WTC11 (cell line): ENCODE data around the gene SHROOM3. TPM values are rescaled to one million over a fixed set of nuclear protein-coding genes. Genes with fewer than 3 reads are reported as not detected.

Experiments used
- ATAC-seq: fragments of 200-7000 bp; cut with Tn5 transposase; 2 replicates; pipeline ENCODE4 v1.10.0; 2021; ENCODE audit warnings: mild to moderate bottlenecking, moderate library complexity
- CTCF ChIA-PET: fragments of 300-600 bp; sonication (Branson Sonifier 250); formaldehyde crosslinking; loops from one replicate; lab custom pipeline; 2021; ENCODE audit warnings: antibody characterized with exemption; lab: Charles Lee
- POLR2A ChIA-PET: fragments of 350-600 bp; sonication (Branson Sonifier 250); formaldehyde crosslinking; loops from one replicate; lab custom pipeline; 2021; ENCODE audit warnings: antibody characterized with exemption; lab: Charles Lee
- DNase-seq: peaks from one replicate; pipeline ENCODE4 v3.0.0; 2021; ENCODE audit warnings: low spot score
- H3K27ac Mint-ChIP-seq: 2 replicates; pipeline ENCODE4 v1.8.0; 2021; ENCODE audit warnings: mixed read lengths
- H3K27me3 Mint-ChIP-seq: 2 replicates; pipeline ENCODE4 v1.8.0; 2021; ENCODE audit warnings: low read depth, mild to moderate bottlenecking, moderate library complexity, mixed read lengths
- H3K36me3 Mint-ChIP-seq: 2 replicates; pipeline ENCODE4 v1.8.0; 2021; ENCODE audit warnings: mixed read lengths
- H3K4me1 Mint-ChIP-seq: 2 replicates; pipeline ENCODE4 v1.8.0; 2022; ENCODE audit warnings: mixed read lengths
- H3K4me3 Mint-ChIP-seq: 2 replicates; pipeline ENCODE4 v1.8.0; 2021; ENCODE audit warnings: mild to moderate bottlenecking, moderate library complexity, mixed read lengths
- H3K9me3 Mint-ChIP-seq: 2 replicates; pipeline ENCODE4 v1.8.0; 2021; ENCODE audit warnings: mixed read lengths
- CDX4 ChIP-seq: fragments of 250-450 bp; sonication (Bioruptor Pico); IDR thresholded peaks from 2 replicates; pipeline ENCODE4 v1.9.0; 2021; ENCODE audit warnings: moderate library complexity, mild to moderate bottlenecking, inconsistent platforms, borderline replicate concordance
- CREB1 ChIP-seq: sonication (generic); formaldehyde crosslinking; IDR thresholded peaks from 2 replicates; pipeline ENCODE4 v1.8.0; 2023; ENCODE audit warnings: mild to moderate bottlenecking, missing genetic modification reagents
- CTCF ChIP-seq: fragments of 200-600 bp; IDR thresholded peaks from 2 replicates; pipeline ENCODE4 v1.8.0; 2022; ENCODE audit warnings: antibody characterized with exemption
- ESRRA ChIP-seq: sonication (generic); formaldehyde crosslinking; IDR thresholded peaks from 2 replicates; pipeline ENCODE4 v1.8.1; 2022; ENCODE audit warnings: mild to moderate bottlenecking, missing genetic modification reagents, borderline replicate concordance
- FOXK1 ChIP-seq: sonication (generic); formaldehyde crosslinking; IDR thresholded peaks from 2 replicates; pipeline ENCODE4 v1.8.0; 2022; ENCODE audit warnings: mild to moderate bottlenecking, moderate library complexity, missing genetic modification reagents
- FOXP1 ChIP-seq: sonication (generic); formaldehyde crosslinking; IDR thresholded peaks from 2 replicates; pipeline ENCODE4 v1.8.0; 2022; ENCODE audit warnings: missing genetic modification reagents, mild to moderate bottlenecking, moderate library complexity, borderline replicate concordance
- GABPB1 ChIP-seq: sonication (generic); formaldehyde crosslinking; IDR thresholded peaks from 2 replicates; pipeline ENCODE4 v1.8.1; 2023; ENCODE audit warnings: mild to moderate bottlenecking, missing genetic modification reagents
- GTF2I ChIP-seq: fragments of 250-450 bp; sonication (Bioruptor Pico); conservative IDR thresholded peaks from 2 replicates; pipeline ENCODE4 v1.4.0; 2021; ENCODE audit warnings: mild to moderate bottlenecking
- IRF2 ChIP-seq: sonication (generic); formaldehyde crosslinking; IDR thresholded peaks from 2 replicates; pipeline ENCODE4 v1.8.0; 2022; ENCODE audit warnings: low read depth, missing genetic modification reagents, borderline replicate concordance
- MAX ChIP-seq: sonication (generic); formaldehyde crosslinking; IDR thresholded peaks from 2 replicates; pipeline ENCODE4 v1.8.0; 2022; ENCODE audit warnings: mild to moderate bottlenecking, missing genetic modification reagents
- NFE2L1 ChIP-seq: sonication (generic); formaldehyde crosslinking; IDR thresholded peaks from 2 replicates; pipeline ENCODE4 v1.8.1; 2023; ENCODE audit warnings: missing genetic modification reagents
- NR3C1 ChIP-seq: sonication (generic); formaldehyde crosslinking; conservative IDR thresholded peaks from 2 replicates; pipeline ENCODE4 v1.8.1; 2023; ENCODE audit warnings: low read depth, mild to moderate bottlenecking, missing genetic modification reagents
- PRRX2 ChIP-seq: fragments of 250-450 bp; sonication (Bioruptor Pico); IDR thresholded peaks from 2 replicates; pipeline ENCODE4 v1.8.0; 2021; ENCODE audit warnings: mild to moderate bottlenecking
- RORB ChIP-seq: fragments of 250-450 bp; sonication (Bioruptor Pico); IDR thresholded peaks from 2 replicates; pipeline ENCODE4 v1.9.0; 2021; ENCODE audit warnings: mild to moderate bottlenecking
- SP1 ChIP-seq: sonication (generic); formaldehyde crosslinking; conservative IDR thresholded peaks from 2 replicates; pipeline ENCODE4 v1.8.1; 2022; ENCODE audit warnings: missing genetic modification reagents
- STAT6 ChIP-seq: sonication (generic); formaldehyde crosslinking; conservative IDR thresholded peaks from 2 replicates; pipeline ENCODE4 v1.8.1; 2023; ENCODE audit warnings: mild to moderate bottlenecking, low read depth, missing genetic modification reagents, moderate library complexity
- ZNF219 ChIP-seq: sonication (generic); formaldehyde crosslinking; IDR thresholded peaks from 2 replicates; pipeline ENCODE4 v1.8.0; 2023; ENCODE audit warnings: missing genetic modification reagents, mild to moderate bottlenecking, borderline replicate concordance
- ZNF263 ChIP-seq: sonication (generic); formaldehyde crosslinking; IDR thresholded peaks from 2 replicates; pipeline ENCODE4 v1.8.1; 2022; ENCODE audit warnings: low read depth, mild to moderate bottlenecking, moderate library complexity, missing genetic modification reagents
- ZNF281 ChIP-seq: sonication (generic); formaldehyde crosslinking; IDR thresholded peaks from 2 replicates; pipeline ENCODE4 v1.8.0; 2023; ENCODE audit warnings: mild to moderate bottlenecking, missing genetic modification reagents
- ZNF396 ChIP-seq: fragments of 250-450 bp; sonication (Bioruptor Pico); IDR thresholded peaks from 2 replicates; pipeline ENCODE4 v1.8.0; 2021; ENCODE audit warnings: mild to moderate bottlenecking, moderate library complexity, borderline replicate concordance
- ZNF423 ChIP-seq: fragments of 250-450 bp; sonication (Bioruptor Pico); IDR thresholded peaks from 2 replicates; pipeline ENCODE4 v2.1.2; 2022; ENCODE audit warnings: mild to moderate bottlenecking, moderate library complexity
- ZNF425 ChIP-seq: fragments of 250-450 bp; sonication (Bioruptor Pico); conservative IDR thresholded peaks from 2 replicates; pipeline ENCODE4 v1.9.0; 2021; ENCODE audit warnings: mild to moderate bottlenecking
- total RNA-seq: library from RNA; stranded (reverse); gene quantifications from 3 replicates; pipeline ENCODE4 v1.2.3, GENCODE V29; 2021

Gene SHROOM3
- total RNA-seq, 1 experiment from 2014 or later, result 71.9 TPM

- Mint-ChIP-seq H3K9me3 (peaks cover 10% of the 10 kb centered on the region), H3K4me3 (no peak overlapping the region), H3K27me3 (no peaks in the 10 kb centered on the region), H3K27ac (peak overlapping the region; percentile 57; the same call in 1 of the 2 replicates), H3K36me3 (peaks cover 37% of the 10 kb centered on the region), H3K4me1 (peaks cover 13% of the 10 kb centered on the region)
- ATAC-seq, result peak; percentile 46; the same call in 1 of the 2 replicates
- ChIA-PET POLR2A (no interaction called here), CTCF (no interaction called here)
- TF ChIP-seq ZNF263 (CRISPR knock-in tag) (no peak), CDX4 (CRISPR knock-in tag) (no peak), GTF2I (CRISPR knock-in tag) (no peak)
- DNase-seq, result no peak
Observed at GRCh38 chr4:76748649-76749048, 313.6 kb downstream of the SHROOM3 start.

GRCh38 chr4:76749355-76749754 is 314.3 kb downstream of the SHROOM3 start:
- ChIA-PET CTCF (interaction anchor here (0.7 kb wide), 1 partner anchor 9 kb away, joined by 4 read pairs; no protein-coding TSS in a partner anchor), POLR2A (no interaction called here)
- peaks cover 10% of the 10 kb centered on the region for H3K9me3 Mint-ChIP-seq
- peaks cover 13% of the 10 kb centered on the region for H3K4me1 Mint-ChIP-seq
- no peaks in the 10 kb centered on the region for H3K27me3 Mint-ChIP-seq
- TF ChIP-seq ESRRA (CRISPR knock-in tag) (no peak), NFE2L1 (CRISPR knock-in tag) (no peak)
- no peak overlapping the region for H3K4me3 Mint-ChIP-seq
- peaks cover 41% of the 10 kb centered on the region for H3K36me3 Mint-ChIP-seq
- DNase-seq (no peak), ATAC-seq (no peak)
- no peak overlapping the region for H3K27ac Mint-ChIP-seq

- peaks cover 10% of the 10 kb centered on the region for H3K9me3 Mint-ChIP-seq
- H3K4me3 Mint-ChIP-seq, result no peak overlapping the region
- H3K27me3 Mint-ChIP-seq, result no peaks in the 10 kb centered on the region
- H3K4me1 Mint-ChIP-seq, result peaks cover 13% of the 10 kb centered on the region
- H3K27ac Mint-ChIP-seq, result no peak overlapping the region
- DNase-seq (no peak), ATAC-seq (no peak)
- H3K36me3 Mint-ChIP-seq, result peaks cover 53% of the 10 kb centered on the region
- ChIA-PET POLR2A (no interaction called here), CTCF (no interaction called here)
- TF ChIP-seq ZNF219 (CRISPR knock-in tag) (no peak), ZNF425 (CRISPR knock-in tag) (no peak), ZNF423 (CRISPR knock-in tag) (no peak), ZNF281 (CRISPR knock-in tag) (no peak), GABPB1 (CRISPR knock-in tag) (no peak), IRF2 (CRISPR knock-in tag) (no peak), CTCF (no peak), FOXP1 (CRISPR knock-in tag) (no peak), FOXK1 (CRISPR knock-in tag) (no peak), GTF2I (CRISPR knock-in tag) (no peak), RORB (CRISPR knock-in tag) (no peak), MAX (CRISPR knock-in tag) (no peak), ZNF396 (CRISPR knock-in tag) (no peak), PRRX2 (CRISPR knock-in tag) (no peak), STAT6 (no peak), CREB1 (no peak), SP1 (no peak), NR3C1 (no peak)
Observed at GRCh38 chr4:76750716-76751115, 315.7 kb downstream of the SHROOM3 start.
